Endothelial cell (in vitro differentiated cells): ENCODE measurements around the gene TPP1. TPM values are rescaled to one million over a fixed set of nuclear protein-coding genes. Genes with fewer than 3 reads are reported as not detected.

Source experiments
- total RNA-seq: library from RNA; stranded (reverse); fragmentation: NEBNext Ultra II Directional; extraction: Animal tissue kit (Norgen Biotek cat#: 25700); gene quantifications from one replicate; pipeline ENCODE4 v1.2.1, GENCODE V29; 2021; ENCODE audit not compliant: unreplicated experiment

TPP1 gene
- total RNA-seq, 1 donor from 2014 or later: 52.9 TPM

Other genes with a start within 250 kb of the TPP1 start
- 24.8 TPM for gene SMPD1, start 228.9 kb downstream of the TPP1 start, total RNA-seq
- gene APBB1, start 200.3 kb downstream of the TPP1 start, total RNA-seq: 43.6 TPM
- gene HPX, start 178.4 kb downstream of the TPP1 start, total RNA-seq: 1.4 TPM
- gene TRIM3, start 145.5 kb downstream of the TPP1 start, total RNA-seq: 26.0 TPM
- gene ARFIP2, start 138.1 kb downstream of the TPP1 start, total RNA-seq: 46.7 TPM
- 42.2 TPM for gene TIMM10B, start 137.9 kb downstream of the TPP1 start, total RNA-seq
- 8.5 TPM for gene DNHD1, start 122.1 kb downstream of the TPP1 start, total RNA-seq
- 14.6 TPM for gene RRP8, start 15.8 kb downstream of the TPP1 start, total RNA-seq
- 183 TPM for gene ILK, start 15.6 kb downstream of the TPP1 start, total RNA-seq
- 62.2 TPM for gene TAF10, start 7.2 kb downstream of the TPP1 start, total RNA-seq
- 156 TPM for gene DCHS1, start 36.4 kb upstream of the TPP1 start, total RNA-seq
- gene MRPL17, start 63.9 kb upstream of the TPP1 start, total RNA-seq: 44.8 TPM
- 0.26 TPM for gene OR2AG2, start 152.6 kb upstream of the TPP1 start, total RNA-seq
- not detected for gene OR2AG1, start 163.6 kb upstream of the TPP1 start, total RNA-seq
- gene OR6A2, start 180.3 kb upstream of the TPP1 start, total RNA-seq: 0.51 TPM
- not detected for gene OR10A5, start 226.3 kb upstream of the TPP1 start, total RNA-seq
- gene OR10A2, start 243.6 kb upstream of the TPP1 start, total RNA-seq: not detected